ENCODE measurements around the gene POP4. TPM values are rescaled to one million over a fixed set of nuclear protein-coding genes. Genes with fewer than 3 reads are reported as not detected.

POP4 gene
- total and polyA plus RNA-seq, 2 of the 4 experiments (the other 2 are of a cell fraction): 65.1 to 87.2 TPM

DNA sequence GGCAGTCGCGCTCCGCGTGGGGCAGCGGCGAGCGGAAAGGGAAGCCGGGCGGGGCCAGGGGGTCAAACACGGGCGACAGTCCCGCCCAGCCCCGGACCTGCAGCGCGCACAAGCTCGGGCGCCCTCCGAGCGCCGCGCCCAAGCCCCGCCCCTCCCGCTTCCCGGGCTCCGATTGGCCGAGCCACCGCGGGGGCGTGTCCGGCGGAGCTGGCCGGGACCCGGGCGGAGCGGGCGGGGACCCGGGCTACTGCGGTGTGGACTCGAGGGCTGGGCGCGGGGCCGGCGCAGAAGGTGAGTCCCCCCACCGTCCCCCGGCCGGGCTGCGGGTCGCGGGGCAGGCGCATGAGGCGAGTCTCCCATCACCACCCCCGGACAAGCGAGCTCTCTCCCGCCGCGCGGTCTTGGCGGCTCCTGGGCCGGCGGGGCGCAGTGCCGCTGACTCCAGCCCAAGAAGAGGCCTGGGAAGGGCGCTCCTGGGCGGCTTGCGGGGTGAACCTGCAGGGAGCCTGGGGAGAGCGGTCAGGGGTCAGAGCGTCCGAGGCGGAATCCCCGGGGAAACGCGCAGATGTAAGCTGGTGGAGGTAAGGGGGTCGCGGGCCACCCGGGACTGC, 59.2 kb downstream of the POP4 start, which contains the start of gene PLEKHF1:
Gene PLEKHF1 (plus strand): TSS at position 247 of the 611 bp plus-strand sequence. CDS start 8,379 bp downstream, outside the sequence.
- Histone ChIP-seq H2AK9ac (replicated peaks; ENCODE audit: low read depth, low read length, poor library complexity) (peak within 1 kb of the TSS; percentile 95), H2BK5ac (ENCODE audit: low read depth, low read length, poor library complexity, severe bottlenecking) (peak within 1 kb of the TSS; percentile 67), H2BK120ac (ENCODE audit: low read depth, low read length) (peak within 1 kb of the TSS; percentile 97), H3K79me1 (ENCODE audit: low read depth in 1 of 2, low read length in 2 of 2) (peaks cover 10 to 50% of the 10 kb centered on the region in 2 experiments; a peak in 2 of 4 replicates), H4K20me1 (ENCODE audit: insufficient read depth, low read length) (peaks cover 22% of the 10 kb centered on the region), H3K18ac (ENCODE audit: low read depth, low read length) (no peak within 1 kb of the TSS; the same call in 1 of the 2 replicates), H3K36me3 (ENCODE audit: control insufficient read depth, insufficient read depth, low read length) (no peaks in the 10 kb centered on the region), H3K9ac (ENCODE audit: low read depth, low read length) (peak within 1 kb of the TSS; percentile 66), H3K4me2 (ENCODE audit: low read depth, low read length) (peak within 1 kb of the TSS; percentile 95), H3K23ac (ENCODE audit: low read depth, low read length) (peak within 1 kb of the TSS; percentile 84), H3K4me1 (ENCODE audit: control insufficient read depth, insufficient read depth, low read length) (peaks cover 27% of the 10 kb centered on the region), H3K9me3 (ENCODE audit: control insufficient read depth, insufficient read depth, low read length) (no peaks in the 10 kb centered on the region), H2BK15ac (ENCODE audit: low read depth, low read length) (peak within 1 kb of the TSS; percentile 7; the same call in 1 of the 3 replicates), H3K56ac (ENCODE audit: extremely low read depth, insufficient read depth, low read length) (no peak within 1 kb of the TSS; the same call in 1 of the 2 replicates), H4K5ac (ENCODE audit: low read depth, low read length) (peak within 1 kb of the TSS; percentile 11; the same call in 1 of the 2 replicates), H4K8ac (ENCODE audit: low read depth in 2 of 2, low read length in 2 of 2) (peak within 1 kb of the TSS in 1 of 2 experiments; percentile 98; a peak in 1 of 4 replicates), H3K27ac (ENCODE audit: insufficient read depth, low read length) (peak within 1 kb of the TSS; percentile 84), H4K91ac (ENCODE audit: insufficient read depth, low read depth, low read length) (peak within 1 kb of the TSS; percentile 55), H2AK5ac (ENCODE audit: low read depth, low read length) (peak within 1 kb of the TSS; percentile 76; the same call in 1 of the 2 replicates), H3K27me3 (ENCODE audit: control insufficient read depth, insufficient read depth, low read length) (no peaks in the 10 kb centered on the region), H3K14ac (replicated peaks; ENCODE audit: low read depth, low read length) (peak within 1 kb of the TSS; percentile 82), H2BK20ac (ENCODE audit: low read depth, low read length) (peak within 1 kb of the TSS; percentile 53; the same call in 1 of the 2 replicates), H3K9me1 (ENCODE audit: insufficient read depth, low read length) (peaks cover 12% of the 10 kb centered on the region), H2AFZ (replicated peaks; ENCODE audit: low read length, poor library complexity) (peak within 1 kb of the TSS; percentile 96), H3K4ac (ENCODE audit: low read depth, low read length) (peak within 1 kb of the TSS; percentile 95), H3K4me3 (ENCODE audit: insufficient read depth, low read depth, low read length) (peak within 1 kb of the TSS; percentile 90)
- POLR2A ChIA-PET (ENCODE audit: unreplicated experiment): interaction anchor here (0.6 kb wide), 1 partner anchor 49 kb away, joined by 3 read pairs; no protein-coding TSS in a partner anchor
- TF ChIP-seq RAD21 (IDR thresholded peaks at IDR 0.05; ENCODE audit: low read length) (no peak), MAZ (IDR thresholded peaks at IDR 0.05; ENCODE audit: borderline replicate concordance, low read depth, low read length) (peak; percentile 60; the same call in 1 of the 2 replicates), POLR2A (IDR thresholded peaks at IDR 0.05; ENCODE audit: low read depth, low read length) (0 out of 2 replicates have a peak, but pooled peaks have one; percentile 26), MXI1 (IDR thresholded peaks at IDR 0.05; ENCODE audit: borderline replicate concordance, low read depth, low read length) (0 out of 2 replicates have a peak, but pooled peaks have one; percentile 46)
- TF ChIP-seq, protein P1, sequence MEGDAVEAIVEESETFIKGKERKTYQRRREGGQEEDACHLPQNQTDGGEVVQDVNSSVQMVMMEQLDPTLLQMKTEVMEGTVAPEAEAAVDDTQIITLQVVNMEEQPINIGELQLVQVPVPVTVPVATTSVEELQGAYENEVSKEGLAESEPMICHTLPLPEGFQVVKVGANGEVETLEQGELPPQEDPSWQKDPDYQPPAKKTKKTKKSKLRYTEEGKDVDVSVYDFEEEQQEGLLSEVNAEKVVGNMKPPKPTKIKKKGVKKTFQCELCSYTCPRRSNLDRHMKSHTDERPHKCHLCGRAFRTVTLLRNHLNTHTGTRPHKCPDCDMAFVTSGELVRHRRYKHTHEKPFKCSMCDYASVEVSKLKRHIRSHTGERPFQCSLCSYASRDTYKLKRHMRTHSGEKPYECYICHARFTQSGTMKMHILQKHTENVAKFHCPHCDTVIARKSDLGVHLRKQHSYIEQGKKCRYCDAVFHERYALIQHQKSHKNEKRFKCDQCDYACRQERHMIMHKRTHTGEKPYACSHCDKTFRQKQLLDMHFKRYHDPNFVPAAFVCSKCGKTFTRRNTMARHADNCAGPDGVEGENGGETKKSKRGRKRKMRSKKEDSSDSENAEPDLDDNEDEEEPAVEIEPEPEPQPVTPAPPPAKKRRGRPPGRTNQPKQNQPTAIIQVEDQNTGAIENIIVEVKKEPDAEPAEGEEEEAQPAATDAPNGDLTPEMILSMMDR (conservative IDR thresholded peaks at IDR 0.05; ENCODE audit: low read depth, low read length): no peak
- DNase-seq (peak; percentile 59), ATAC-seq (ENCODE audit: low read depth) (peak; percentile 87)
- CTCF ChIA-PET: interaction anchor here (0.7 to 1.1 kb wide), 3 partner anchors 20 to 362 kb away, joined by 3 read pairs; no protein-coding TSS in a partner anchor
- no TSS peak for BruUV-seq (replicated peaks)
- intact Hi-C loops (cut with micrococcal nuclease): no loop called here
- in situ Hi-C loops (cut with MboI; ENCODE audit: low sequenced_read_pairs): no loop called here
- WGBS, 2 experiments (ENCODE audit: extremely low coverage in 2 of 2, insufficient read length in 1 of 2): 0% methylated on average over 21 of the region's 75 CpGs; no CpG with 5 or more reads in 1 of the 2 experiments
- dilution Hi-C loops (cut with HindIII; ENCODE audit: low sequenced_read_pairs, unreplicated experiment): no loop called here
